Measurements from ENCODE around the gene KIF1B.

KIF1B gene, protein sequence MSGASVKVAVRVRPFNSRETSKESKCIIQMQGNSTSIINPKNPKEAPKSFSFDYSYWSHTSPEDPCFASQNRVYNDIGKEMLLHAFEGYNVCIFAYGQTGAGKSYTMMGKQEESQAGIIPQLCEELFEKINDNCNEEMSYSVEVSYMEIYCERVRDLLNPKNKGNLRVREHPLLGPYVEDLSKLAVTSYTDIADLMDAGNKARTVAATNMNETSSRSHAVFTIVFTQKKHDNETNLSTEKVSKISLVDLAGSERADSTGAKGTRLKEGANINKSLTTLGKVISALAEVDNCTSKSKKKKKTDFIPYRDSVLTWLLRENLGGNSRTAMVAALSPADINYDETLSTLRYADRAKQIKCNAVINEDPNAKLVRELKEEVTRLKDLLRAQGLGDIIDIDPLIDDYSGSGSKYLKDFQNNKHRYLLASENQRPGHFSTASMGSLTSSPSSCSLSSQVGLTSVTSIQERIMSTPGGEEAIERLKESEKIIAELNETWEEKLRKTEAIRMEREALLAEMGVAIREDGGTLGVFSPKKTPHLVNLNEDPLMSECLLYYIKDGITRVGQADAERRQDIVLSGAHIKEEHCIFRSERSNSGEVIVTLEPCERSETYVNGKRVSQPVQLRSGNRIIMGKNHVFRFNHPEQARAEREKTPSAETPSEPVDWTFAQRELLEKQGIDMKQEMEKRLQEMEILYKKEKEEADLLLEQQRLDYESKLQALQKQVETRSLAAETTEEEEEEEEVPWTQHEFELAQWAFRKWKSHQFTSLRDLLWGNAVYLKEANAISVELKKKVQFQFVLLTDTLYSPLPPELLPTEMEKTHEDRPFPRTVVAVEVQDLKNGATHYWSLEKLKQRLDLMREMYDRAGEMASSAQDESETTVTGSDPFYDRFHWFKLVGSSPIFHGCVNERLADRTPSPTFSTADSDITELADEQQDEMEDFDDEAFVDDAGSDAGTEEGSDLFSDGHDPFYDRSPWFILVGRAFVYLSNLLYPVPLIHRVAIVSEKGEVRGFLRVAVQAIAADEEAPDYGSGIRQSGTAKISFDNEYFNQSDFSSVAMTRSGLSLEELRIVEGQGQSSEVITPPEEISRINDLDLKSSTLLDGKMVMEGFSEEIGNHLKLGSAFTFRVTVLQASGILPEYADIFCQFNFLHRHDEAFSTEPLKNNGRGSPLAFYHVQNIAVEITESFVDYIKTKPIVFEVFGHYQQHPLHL (N-terminal part only)

GRCh38 chr1:10209905-10210810, at the start of gene KIF1B:
Gene KIF1B (plus strand): TSS chr1:10210570. CDS start chr1:10232329, 21,759 bp downstream.
- DNase-seq: peak; percentile 96

DNA sequence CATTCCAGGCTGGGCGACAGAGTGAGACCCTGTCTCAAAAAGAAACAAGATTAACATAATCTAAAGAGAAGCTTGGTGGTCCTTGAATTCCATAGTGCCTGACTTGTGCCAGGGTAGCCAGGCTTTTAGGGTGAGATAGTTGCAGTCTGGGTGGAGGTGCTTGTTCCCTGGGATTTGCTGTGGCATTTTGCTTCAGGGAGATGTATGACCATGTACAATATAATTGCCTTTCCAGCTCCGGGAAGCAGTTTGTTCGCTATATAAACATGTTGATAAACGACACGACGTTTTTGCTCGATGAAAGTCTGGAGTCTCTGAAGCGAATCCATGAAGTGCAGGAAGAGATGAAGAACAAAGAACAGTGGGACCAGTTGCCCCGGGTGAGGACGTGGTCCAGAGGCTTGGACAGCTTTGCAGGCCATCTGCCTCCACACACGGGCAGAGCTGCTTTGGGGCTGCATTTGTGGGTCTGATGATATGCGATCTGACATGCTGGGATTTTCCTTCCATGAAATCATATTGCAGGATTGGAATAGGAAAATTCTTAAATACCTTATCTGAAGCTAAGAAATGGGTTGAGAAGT, 49.4 kb upstream of the KIF1B start:
- DNase-seq: no peak

DNA sequence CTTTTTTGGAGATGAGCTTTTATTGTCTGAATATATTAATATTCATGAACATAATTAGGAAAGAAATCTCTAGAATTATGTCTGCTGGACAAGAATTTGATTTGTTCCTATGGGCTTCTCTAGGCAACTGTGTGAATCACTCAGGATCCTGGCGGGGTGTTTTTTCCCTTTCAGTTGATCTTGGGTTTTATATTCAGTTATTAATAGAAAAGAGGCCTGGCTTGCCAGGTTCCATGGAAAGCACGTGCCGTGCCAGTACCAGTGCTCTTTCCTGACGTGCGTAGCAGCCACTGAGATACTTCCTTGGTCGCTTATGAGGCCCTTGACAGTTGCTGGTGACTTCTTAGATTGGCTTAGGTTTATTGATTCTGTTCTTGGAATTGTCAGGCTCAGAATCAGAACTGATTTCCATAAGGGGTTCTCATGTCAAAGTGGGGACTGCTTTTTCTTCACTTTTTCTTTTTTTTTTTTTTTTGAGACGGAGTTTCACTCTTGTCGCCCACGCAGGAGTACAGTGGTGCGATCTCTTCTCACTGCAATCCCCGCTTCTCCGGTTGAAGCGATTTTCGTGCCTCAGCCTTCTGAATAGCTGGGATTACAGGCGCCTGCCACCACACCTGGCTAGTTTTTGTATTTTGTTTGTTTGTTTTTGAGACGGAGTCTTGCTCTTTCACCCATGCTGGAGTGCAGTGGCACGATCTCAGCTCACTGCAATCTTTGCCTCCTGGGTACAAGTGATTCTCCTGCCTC, 48.7 kb upstream of the KIF1B start:
- DNase-seq: no peak

- no peak for DNase-seq
These were observed 41.4 kb upstream of the KIF1B start for GRCh38 chr1:10168912-10169514.

GRCh38 chr1:10170239-10170574, 40.2 kb upstream of the KIF1B start:
- no peak for DNase-seq

GRCh38 chr1:10171105-10171767, 39.1 kb upstream of the KIF1B start:
- no peak for DNase-seq

DNA sequence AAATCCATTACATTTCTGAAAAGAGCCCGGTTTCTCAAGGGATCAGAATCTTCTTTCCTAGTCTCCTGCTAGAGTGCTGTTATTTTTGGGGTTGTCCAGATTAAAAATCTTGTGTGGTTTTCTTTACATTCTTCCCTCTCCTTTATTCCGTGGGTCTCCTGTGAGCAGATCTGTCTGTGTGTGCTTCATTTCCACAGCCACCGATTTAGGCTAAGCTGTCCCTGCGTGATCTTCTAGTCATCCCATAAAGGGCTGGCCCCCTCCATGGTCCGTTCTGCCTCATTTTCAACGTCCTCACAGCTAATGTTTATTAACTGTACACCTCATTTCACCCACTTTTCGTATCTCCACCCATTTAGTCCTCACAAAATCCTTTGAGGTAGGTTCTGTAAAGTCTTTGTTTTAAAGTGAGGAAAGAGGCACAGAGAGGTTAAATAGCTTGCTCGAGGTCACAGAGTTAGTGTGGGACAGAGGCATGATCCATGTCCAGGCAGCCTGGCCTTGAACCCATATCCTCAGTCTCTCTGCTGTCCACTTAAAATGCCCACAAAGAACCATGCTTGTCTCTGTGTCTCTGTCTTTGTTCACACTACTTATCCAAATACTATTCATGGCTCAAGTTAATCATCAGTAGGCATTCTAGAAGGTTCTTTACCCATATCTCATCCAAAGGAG, 38.2 kb upstream of the KIF1B start:
- no peak for DNase-seq

DNA sequence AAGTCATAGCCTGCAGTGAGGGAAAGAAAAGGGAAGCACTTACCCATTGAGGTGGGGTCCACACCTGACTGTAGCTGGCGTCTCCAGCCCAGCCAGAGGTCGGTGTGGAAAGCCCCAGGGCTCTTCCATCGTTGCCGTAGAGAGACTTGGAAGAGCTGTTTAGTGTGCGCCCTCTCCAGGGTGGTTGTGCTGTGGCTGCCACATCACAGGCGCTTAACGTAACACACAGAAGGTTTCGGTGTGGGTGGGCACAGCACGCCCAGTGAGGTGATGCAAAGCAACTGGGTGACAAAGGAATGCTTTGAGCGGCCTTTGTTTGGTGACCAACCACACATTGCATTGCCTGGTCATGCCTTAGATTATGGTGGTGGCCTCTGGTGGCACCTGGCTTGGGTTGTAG, 36.8 kb upstream of the KIF1B start:
- DNase-seq: no peak

DNA sequence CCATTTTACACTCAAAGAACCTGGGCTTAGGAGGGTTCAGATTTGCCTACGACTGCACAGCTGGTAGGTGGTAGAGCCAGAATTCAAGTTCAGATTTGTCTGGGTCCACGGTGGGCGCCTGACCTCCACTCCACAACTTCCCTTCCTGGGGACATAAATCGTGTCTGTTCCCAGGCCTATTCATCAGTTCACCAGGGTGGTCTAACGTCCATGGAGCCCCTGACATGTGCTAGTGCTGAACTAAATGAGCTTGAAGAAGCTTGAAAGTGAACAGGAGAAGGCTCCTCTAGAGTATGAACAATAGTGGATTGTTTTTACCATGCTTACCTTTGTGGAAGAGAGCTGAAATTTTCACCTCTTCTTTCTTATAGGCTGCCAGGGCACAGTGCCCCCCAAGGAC, 32.5 kb upstream of the KIF1B start:
- DNase-seq: no peak

- no peak for DNase-seq
These were observed 31.6 kb upstream of the KIF1B start for GRCh38 chr1:10178597-10179405.

GRCh38 chr1:10179406-10180091, 30.8 kb upstream of the KIF1B start:
- no peak for DNase-seq

- no peak for DNase-seq
These were observed 29.2 kb upstream of the KIF1B start for GRCh38 chr1:10181154-10181553.

- DNase-seq: no peak
These were observed 24.6 kb upstream of the KIF1B start for GRCh38 chr1:10185759-10186158.

DNA sequence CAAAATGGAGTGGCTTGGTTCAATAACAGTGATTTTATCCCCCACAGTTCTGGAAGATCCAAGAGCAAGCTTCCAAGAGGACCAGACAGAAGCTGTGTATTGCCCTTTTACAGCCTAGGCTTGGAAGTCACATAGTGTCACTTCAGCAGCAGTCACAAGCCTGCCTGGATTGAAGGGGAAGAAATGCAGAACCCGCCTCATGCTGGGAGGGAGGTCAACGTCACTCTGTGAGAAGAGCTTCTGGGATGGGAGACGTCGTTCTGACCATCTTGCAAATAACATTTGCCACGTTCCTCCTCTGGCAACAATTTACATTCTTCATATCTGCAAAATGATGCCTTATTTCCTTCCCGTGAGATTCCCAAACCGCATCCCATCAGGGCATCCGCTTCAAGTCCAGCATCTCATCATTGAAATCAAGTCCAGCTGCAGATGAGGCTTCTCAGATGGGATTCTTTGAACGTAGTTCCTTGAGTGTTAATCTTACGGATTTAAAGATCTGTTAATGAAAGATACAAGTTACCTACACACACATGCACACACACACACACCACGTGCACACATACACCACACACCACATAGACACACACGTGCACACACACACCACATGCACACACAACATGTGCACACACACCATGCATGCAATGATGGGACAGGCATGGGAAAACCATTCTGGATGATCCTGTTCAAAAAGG, 23.9 kb upstream of the KIF1B start:
- DNase-seq: no peak

GRCh38 chr1:10187026-10187334, 23.4 kb upstream of the KIF1B start:
- DNase-seq: no peak

DNA sequence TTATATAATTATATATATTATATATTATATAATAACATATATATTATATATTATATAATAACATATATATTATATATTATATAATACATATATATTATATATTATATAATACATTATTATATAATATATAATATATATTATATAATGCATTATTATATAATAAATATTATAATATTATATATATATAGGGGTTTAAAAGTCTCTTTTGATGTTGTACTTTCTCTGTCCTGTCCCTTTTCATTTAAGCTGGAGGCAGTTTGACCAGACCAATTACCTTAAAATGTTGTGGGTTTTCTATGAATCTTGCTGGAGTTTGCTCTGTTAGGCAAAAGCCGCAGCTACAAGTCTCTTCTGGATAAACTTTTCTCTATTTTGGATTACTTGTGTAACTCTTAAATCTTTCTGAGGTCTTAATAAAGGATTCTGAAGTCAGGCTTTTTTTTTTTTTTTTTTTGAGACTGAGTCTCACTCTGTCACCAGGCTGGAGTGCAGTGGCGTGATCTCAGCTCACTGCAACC, 22.2 kb upstream of the KIF1B start:
- no peak for DNase-seq

DNA sequence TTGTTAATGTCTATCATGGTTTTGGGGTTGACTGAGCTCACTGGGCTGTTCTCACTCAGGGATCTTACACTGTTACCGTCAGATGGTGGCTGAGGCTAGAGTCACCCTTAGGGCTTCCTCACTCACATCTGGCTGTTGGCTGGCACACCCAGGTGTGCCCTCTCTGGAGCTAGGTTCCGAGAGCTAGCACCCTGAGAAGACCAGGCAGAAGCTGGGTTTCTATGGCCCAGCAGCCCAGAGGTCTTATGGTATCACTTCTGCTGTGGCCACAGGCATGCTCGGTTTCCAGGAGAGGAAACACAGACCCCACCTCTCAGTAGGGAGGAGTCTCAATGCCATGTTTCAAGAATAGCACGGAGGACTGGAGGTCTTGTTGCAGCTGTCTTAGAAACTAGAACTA, 20.7 kb upstream of the KIF1B start:
- DNase-seq: no peak

Data from stimulated activated CD4-positive, alpha-beta T cell treated with anti-CD3 and anti-CD28 coated beads, Interleukin-12 subunit alpha, Interleukin-12 subunit beta, amount 100 ng/mL, for 4 hours (primary cell).